Glutamatergic neuron (in vitro differentiated cells): Measurements from ENCODE around the gene PHLPP1. TPM values are rescaled to one million over a fixed set of nuclear protein-coding genes. Genes with fewer than 3 reads are reported as not detected.

Experiments used
- DNase-seq: peaks from one replicate; pipeline ENCODE4 v3.0.0; 2022
- H3K27ac Mint-ChIP-seq: one replicate; pipeline ENCODE4 v1.8.0; 2020; ENCODE audit warnings: mild to moderate bottlenecking, mixed read lengths, inconsistent platforms; ENCODE audit not compliant: unreplicated experiment
- H3K27me3 Mint-ChIP-seq: one replicate; pipeline ENCODE4 v1.8.0; 2020; ENCODE audit warnings: mild to moderate bottlenecking, moderate library complexity, mixed read lengths, inconsistent platforms; ENCODE audit not compliant: unreplicated experiment
- H3K36me3 Mint-ChIP-seq: one replicate; pipeline ENCODE4 v1.8.0; 2020; ENCODE audit warnings: mild to moderate bottlenecking, mixed read lengths, inconsistent platforms; ENCODE audit not compliant: unreplicated experiment
- H3K4me1 Mint-ChIP-seq: one replicate; pipeline ENCODE4 v1.8.0; 2020; ENCODE audit warnings: mild to moderate bottlenecking, low read depth, mixed read lengths, inconsistent platforms; ENCODE audit not compliant: unreplicated experiment
- H3K4me3 Mint-ChIP-seq: one replicate; pipeline ENCODE4 v1.8.0; 2020; ENCODE audit warnings: mild to moderate bottlenecking, mixed read lengths, inconsistent platforms; ENCODE audit not compliant: unreplicated experiment
- H3K9me3 Mint-ChIP-seq: one replicate; pipeline ENCODE4 v1.8.0; 2020; ENCODE audit warnings: mild to moderate bottlenecking, moderate library complexity, mixed read lengths, inconsistent platforms; ENCODE audit not compliant: unreplicated experiment
- CTCF ChIP-seq: fragments of 200-600 bp; sonication (generic); IDR thresholded peaks from one replicate; pipeline ENCODE4 v1.5.0; 2021; ENCODE audit not compliant: partially characterized antibody, unreplicated experiment
- total RNA-seq: library from RNA; stranded (reverse); fragmentation: NEBNext Ultra II Directional; extraction: Animal tissue kit (Norgen Biotek cat#: 25700); gene quantifications from one replicate; pipeline ENCODE4 v1.2.1, GENCODE V29; 2021; ENCODE audit not compliant: unreplicated experiment

Gene PHLPP1
- total RNA-seq, 1 donor from 2014 or later, result 14.0 TPM

- no peak for DNase-seq
- TF ChIP-seq CTCF, result no peak
- Mint-ChIP-seq H3K36me3 (no peaks in the 10 kb centered on the region), H3K9me3 (peaks cover 2% of the 10 kb centered on the region), H3K27me3 (peaks cover 3% of the 10 kb centered on the region), H3K27ac (peak overlapping the region; percentile 31), H3K4me3 (no peak overlapping the region), H3K4me1 (peaks cover 8% of the 10 kb centered on the region)
Measured at GRCh38 chr18:62979900-62980299, 264.6 kb downstream of the PHLPP1 start.

GRCh38 chr18:62981566-62981965 is 266.2 kb downstream of the PHLPP1 start:
- H3K27ac Mint-ChIP-seq, result no peak overlapping the region

GRCh38 chr18:62982600-62983251 is 267.4 kb downstream of the PHLPP1 start:
- peaks cover 10% of the 10 kb centered on the region for H3K4me1 Mint-ChIP-seq
- no peaks in the 10 kb centered on the region for H3K36me3 Mint-ChIP-seq
- no peak overlapping the region for H3K27ac Mint-ChIP-seq
- H3K4me3 Mint-ChIP-seq, result no peak overlapping the region
- peaks cover 2% of the 10 kb centered on the region for H3K27me3 Mint-ChIP-seq
- peak; percentile 46 for DNase-seq
- H3K9me3 Mint-ChIP-seq, result peaks cover 3% of the 10 kb centered on the region
- TF ChIP-seq CTCF, result peak; percentile 83

More at GRCh38 chr18:62981566-62981965, 266.2 kb downstream of the PHLPP1 start:
- H3K4me1 Mint-ChIP-seq, result peaks cover 8% of the 10 kb centered on the region
- DNase-seq, result no peak
- H3K36me3 Mint-ChIP-seq, result no peaks in the 10 kb centered on the region
- peaks cover 2% of the 10 kb centered on the region for H3K9me3 Mint-ChIP-seq
- no peak overlapping the region for H3K4me3 Mint-ChIP-seq
- TF ChIP-seq CTCF, result no peak
- H3K27me3 Mint-ChIP-seq, result no peaks in the 10 kb centered on the region

GRCh38 chr18:62984656-62985315 is 269.4 kb downstream of the PHLPP1 start:
- Mint-ChIP-seq H3K27me3 (peaks cover 2% of the 10 kb centered on the region), H3K9me3 (peaks cover 5% of the 10 kb centered on the region), H3K4me1 (peaks cover 13% of the 10 kb centered on the region), H3K36me3 (no peaks in the 10 kb centered on the region), H3K4me3 (no peak overlapping the region), H3K27ac (no peak overlapping the region)
- DNase-seq, result no peak
- TF ChIP-seq CTCF, result no peak

GRCh38 chr18:62986490-62986889 is 271.1 kb downstream of the PHLPP1 start:
- no peak for DNase-seq
- Mint-ChIP-seq H3K9me3 (peaks cover 10% of the 10 kb centered on the region), H3K27me3 (peaks cover 4% of the 10 kb centered on the region), H3K4me3 (no peak overlapping the region), H3K4me1 (peaks cover 14% of the 10 kb centered on the region), H3K36me3 (no peaks in the 10 kb centered on the region), H3K27ac (no peak overlapping the region)
- TF ChIP-seq CTCF, result no peak
